ENCODE measurements around the gene PRRC2B.
A peak's percentile ranks its signal among the peaks of the same experiment; 100 is the strongest.
"Not testable (repeated sequence)": the region's sequence is repeated elsewhere in the genome, so short reads cannot be mapped to it uniquely, and the experiment has no call there.

Gene PRRC2B

GRCh38 chr9:131367450-131367849, 26.4 kb upstream of the PRRC2B start:
- intact Hi-C loops (cut with micrococcal nuclease), result no loop called here
- Mint-ChIP-seq H3K27ac (no peak overlapping the region), H3K27me3 (no peaks in the 10 kb centered on the region), H3K4me3 (no peak overlapping the region), H3K9me3 (no peaks in the 10 kb centered on the region), H3K36me3 (ENCODE audit: low read depth) (peaks cover 4% of the 10 kb centered on the region), H3K4me1 (ENCODE audit: low read depth) (peaks cover 5% of the 10 kb centered on the region)

DNA sequence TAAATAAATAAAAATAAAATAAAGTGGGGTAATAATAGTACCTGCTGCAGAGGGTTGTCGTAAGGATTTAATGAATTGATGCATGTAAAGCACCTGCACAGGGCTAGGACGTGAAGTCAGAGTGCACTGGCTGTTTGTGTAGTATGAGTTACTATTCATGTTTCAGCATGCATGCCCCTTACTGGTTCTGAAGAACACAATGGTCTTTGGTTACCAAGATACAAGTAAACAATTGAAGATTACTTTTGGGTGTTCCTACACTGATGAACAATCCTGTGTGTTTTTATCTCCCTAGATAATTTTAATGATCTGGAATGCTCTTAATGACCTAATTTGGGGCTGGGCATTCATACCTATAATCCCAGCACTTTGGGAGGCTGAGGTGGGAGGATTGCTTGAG, 23.2 kb upstream of the PRRC2B start:
- Mint-ChIP-seq H3K36me3 (ENCODE audit: low read depth) (peaks cover 17% of the 10 kb centered on the region), H3K4me1 (ENCODE audit: low read depth) (peaks cover 12% of the 10 kb centered on the region), H3K27ac (no peak overlapping the region), H3K27me3 (no peaks in the 10 kb centered on the region), H3K4me3 (no peak overlapping the region), H3K9me3 (no peaks in the 10 kb centered on the region)
- intact Hi-C loops (cut with micrococcal nuclease), result no loop called here

DNA sequence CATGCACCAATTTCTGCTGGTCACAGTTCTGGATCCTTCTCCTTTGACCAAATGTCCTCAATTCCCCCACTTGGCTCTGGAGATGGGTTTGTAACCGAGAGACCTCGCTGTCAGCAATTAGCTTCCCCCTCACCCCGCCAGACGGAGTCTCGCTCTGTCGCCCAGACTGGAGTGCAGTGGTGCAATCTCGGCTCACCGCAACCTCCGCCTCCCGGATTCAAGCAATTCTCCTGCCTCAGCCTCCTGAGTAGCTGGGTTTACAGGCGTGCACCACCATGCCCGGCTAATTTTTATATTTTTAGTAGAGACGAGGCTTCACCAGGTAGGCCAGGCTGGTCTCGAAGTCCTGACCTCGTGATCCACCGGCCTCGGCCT, 21.3 kb upstream of the PRRC2B start:
- intact Hi-C loops (cut with micrococcal nuclease); H3K27me3 Mint-ChIP-seq; H3K9me3 Mint-ChIP-seq: not testable (repeated sequence)
- Mint-ChIP-seq H3K4me3 (peak overlapping the region; percentile 94), H3K27ac (peak overlapping the region; percentile 98), H3K36me3 (ENCODE audit: low read depth) (peaks cover 17% of the 10 kb centered on the region), H3K4me1 (ENCODE audit: low read depth) (peaks cover 12% of the 10 kb centered on the region)

DNA sequence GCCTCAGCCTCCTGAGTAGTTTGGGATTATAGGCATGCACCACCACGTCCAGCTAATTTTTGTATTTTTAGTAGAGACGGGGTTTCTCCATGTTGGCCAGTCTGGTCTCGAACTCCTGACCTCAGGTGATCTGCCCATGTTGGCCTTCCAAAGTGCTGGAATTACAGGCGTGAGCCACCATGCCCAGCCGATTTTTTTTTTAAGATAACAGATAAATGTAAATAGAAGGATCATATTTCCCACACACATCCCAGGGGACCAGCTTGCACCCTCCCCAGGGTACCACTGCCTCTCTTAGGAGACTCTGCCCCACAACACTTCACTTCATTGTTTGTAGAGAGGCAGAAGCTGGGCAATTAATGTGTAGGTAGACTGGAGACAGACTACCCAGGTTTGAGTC, 19.2 kb upstream of the PRRC2B start:
- intact Hi-C loops (cut with micrococcal nuclease); H3K4me3 Mint-ChIP-seq: not testable (repeated sequence)

DNA sequence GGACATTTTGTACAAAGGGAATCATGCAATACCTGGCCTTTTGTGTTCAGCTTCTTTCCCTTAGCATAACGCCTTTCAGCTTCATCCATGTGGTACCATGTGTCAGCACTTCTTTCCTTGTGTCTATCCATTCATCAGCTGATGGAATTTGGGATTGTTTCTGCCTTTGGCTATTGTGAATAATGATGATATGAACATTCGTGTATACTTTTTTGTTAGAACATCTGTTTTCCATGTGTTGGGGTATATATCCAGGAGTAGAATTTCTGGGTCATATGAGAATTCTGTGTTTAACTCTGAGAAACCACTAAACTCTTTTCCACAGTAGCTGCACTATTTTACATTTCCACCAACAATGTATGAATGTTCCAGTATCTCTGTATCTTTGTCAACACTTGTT, 14.8 kb upstream of the PRRC2B start:
- intact Hi-C loops (cut with micrococcal nuclease), result no loop called here
- Mint-ChIP-seq H3K4me3 (no peak overlapping the region), H3K36me3 (ENCODE audit: low read depth) (no peaks in the 10 kb centered on the region), H3K27ac (no peak overlapping the region), H3K27me3 (no peaks in the 10 kb centered on the region), H3K4me1 (ENCODE audit: low read depth) (no peaks in the 10 kb centered on the region), H3K9me3 (no peaks in the 10 kb centered on the region)

More for the DNA sequence above, 19.2 kb upstream of the PRRC2B start:
- H3K36me3 Mint-ChIP-seq (ENCODE audit: low read depth), result peaks cover 17% of the 10 kb centered on the region
- H3K27ac Mint-ChIP-seq, H3K27me3 Mint-ChIP-seq, H3K9me3 Mint-ChIP-seq: not testable (repeated sequence)
- H3K4me1 Mint-ChIP-seq (ENCODE audit: low read depth), result peaks cover 12% of the 10 kb centered on the region

- Mint-ChIP-seq H3K27me3 (peaks cover 5% of the 10 kb centered on the region), H3K4me3 (no peak overlapping the region), H3K36me3 (ENCODE audit: low read depth) (no peaks in the 10 kb centered on the region), H3K4me1 (ENCODE audit: low read depth) (peaks cover 22% of the 10 kb centered on the region), H3K27ac (peak overlapping the region; percentile 3), H3K9me3 (no peaks in the 10 kb centered on the region)
- intact Hi-C loops (cut with micrococcal nuclease), result no loop called here
These were observed 10.8 kb upstream of the PRRC2B start for GRCh38 chr9:131382850-131383729.

DNA sequence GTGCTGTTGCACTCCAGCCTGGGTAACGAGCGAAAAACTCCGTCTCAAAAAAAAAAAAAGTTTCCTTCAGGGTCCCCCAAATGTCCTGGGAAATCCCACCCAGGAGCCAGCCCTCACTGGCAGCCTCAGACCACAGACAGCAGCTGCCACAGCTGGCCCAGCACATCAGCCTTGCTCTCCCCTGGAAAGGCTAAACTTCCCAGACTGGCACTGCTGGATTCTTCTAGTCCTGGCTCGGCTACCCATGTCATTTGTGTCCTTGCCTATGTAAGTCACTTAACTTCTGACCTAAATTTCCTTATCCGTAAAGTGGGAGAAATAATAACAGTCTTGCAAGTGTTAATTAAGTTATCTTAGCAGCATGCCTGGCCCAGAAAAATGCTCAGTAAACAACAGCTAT, 8.6 kb upstream of the PRRC2B start:
- H3K27ac Mint-ChIP-seq, result no peak overlapping the region
- H3K36me3 Mint-ChIP-seq (ENCODE audit: low read depth), result no peaks in the 10 kb centered on the region

DNA sequence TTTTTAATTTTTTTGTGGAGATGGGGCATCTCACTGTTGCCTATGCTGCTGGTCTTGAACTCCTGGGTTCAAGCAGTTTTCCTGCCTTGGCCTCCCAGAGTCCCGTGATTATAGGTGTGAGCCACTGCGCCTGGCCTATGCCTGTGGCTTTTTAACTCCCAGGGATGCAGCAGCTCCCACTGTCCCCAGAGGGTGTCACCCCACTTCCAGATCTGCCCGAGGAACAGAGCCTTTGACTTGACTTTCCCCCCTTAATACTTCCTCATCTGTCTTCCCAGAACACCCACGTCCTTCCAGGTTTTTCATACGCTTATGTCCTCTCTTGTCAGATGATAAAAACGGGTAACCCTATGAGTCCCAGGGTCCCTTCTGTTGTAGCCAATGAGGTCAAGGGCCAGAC, 7.6 kb upstream of the PRRC2B start:
- no peak overlapping the region for H3K4me3 Mint-ChIP-seq
- no peaks in the 10 kb centered on the region for H3K9me3 Mint-ChIP-seq
- H3K36me3 Mint-ChIP-seq (ENCODE audit: low read depth), result no peaks in the 10 kb centered on the region
- intact Hi-C loops (cut with micrococcal nuclease), result no loop called here
- peaks cover 22% of the 10 kb centered on the region for H3K4me1 Mint-ChIP-seq (ENCODE audit: low read depth)
- peaks cover 8% of the 10 kb centered on the region for H3K27me3 Mint-ChIP-seq
- peak overlapping the region; percentile 20 for H3K27ac Mint-ChIP-seq

More for the DNA sequence above, 8.6 kb upstream of the PRRC2B start:
- Mint-ChIP-seq H3K27me3 (peaks cover 8% of the 10 kb centered on the region), H3K4me1 (ENCODE audit: low read depth) (peaks cover 22% of the 10 kb centered on the region), H3K9me3 (no peaks in the 10 kb centered on the region), H3K4me3 (no peak overlapping the region)
- intact Hi-C loops (cut with micrococcal nuclease), result no loop called here

DNA sequence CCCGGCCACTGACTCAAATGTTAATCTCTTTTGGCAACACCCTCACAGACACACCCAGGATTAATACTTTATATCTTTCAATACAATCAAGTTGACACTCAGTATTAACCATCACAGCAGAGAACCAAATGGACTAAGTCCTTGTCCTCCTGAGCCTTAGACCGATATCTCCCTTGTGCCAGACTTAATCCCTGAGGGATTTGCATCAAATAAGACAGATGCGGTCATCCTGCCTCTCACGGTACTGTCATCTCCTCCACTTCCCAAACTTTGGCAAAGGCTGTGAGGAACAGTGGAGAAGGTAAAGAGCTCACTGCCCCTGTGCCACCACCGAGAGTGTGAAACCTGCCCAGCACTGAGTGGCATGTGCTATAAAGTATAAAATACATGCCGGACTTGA, 6.5 kb upstream of the PRRC2B start:
- no peak overlapping the region for H3K27ac Mint-ChIP-seq
- H3K4me3 Mint-ChIP-seq, result no peak overlapping the region
- H3K4me1 Mint-ChIP-seq (ENCODE audit: low read depth), result peaks cover 22% of the 10 kb centered on the region
- intact Hi-C loops (cut with micrococcal nuclease), result no loop called here
- H3K27me3 Mint-ChIP-seq, result peaks cover 8% of the 10 kb centered on the region
- H3K36me3 Mint-ChIP-seq (ENCODE audit: low read depth), result no peaks in the 10 kb centered on the region
- H3K9me3 Mint-ChIP-seq, result no peaks in the 10 kb centered on the region

DNA sequence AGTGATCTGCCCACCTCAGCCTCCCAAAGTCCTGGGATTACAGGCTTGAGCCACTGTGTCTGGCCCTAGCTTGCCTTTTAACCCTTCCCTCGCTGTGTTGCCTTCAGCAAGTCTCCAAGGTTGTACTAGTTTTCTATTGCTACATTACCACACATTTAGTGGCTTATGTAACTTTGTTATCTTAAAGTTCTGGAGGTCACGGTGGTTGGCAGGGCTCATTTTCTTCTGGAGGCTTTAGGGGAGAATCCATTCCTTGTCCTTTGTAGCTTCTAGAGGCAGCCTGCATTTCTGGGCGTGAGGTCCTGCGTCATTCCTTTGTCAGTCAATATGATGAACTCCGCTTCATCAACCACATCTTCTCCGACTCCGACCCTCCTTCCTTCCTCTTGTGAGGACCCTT, 2.9 kb upstream of the PRRC2B start:
- Mint-ChIP-seq H3K4me3 (no peak overlapping the region), H3K27ac (no peak overlapping the region), H3K27me3 (peaks cover 5% of the 10 kb centered on the region), H3K36me3 (ENCODE audit: low read depth) (no peaks in the 10 kb centered on the region), H3K9me3 (no peaks in the 10 kb centered on the region), H3K4me1 (ENCODE audit: low read depth) (peaks cover 32% of the 10 kb centered on the region)
- intact Hi-C loops (cut with micrococcal nuclease), result loop anchor here (5.0 to 10.0 kb wide), 2 partner anchors 39 to 54 kb away; no protein-coding TSS in a partner anchor

GRCh38 chr9:131391504-131391903, 2.4 kb upstream of the PRRC2B start:
- intact Hi-C loops (cut with micrococcal nuclease), result loop anchor here (5.0 to 10.0 kb wide), 2 partner anchors 39 to 53 kb away; no protein-coding TSS in a partner anchor
- H3K4me3 Mint-ChIP-seq, result no peak overlapping the region
- peaks cover 5% of the 10 kb centered on the region for H3K27me3 Mint-ChIP-seq
- peaks cover 32% of the 10 kb centered on the region for H3K4me1 Mint-ChIP-seq (ENCODE audit: low read depth)
- no peaks in the 10 kb centered on the region for H3K9me3 Mint-ChIP-seq
- H3K36me3 Mint-ChIP-seq (ENCODE audit: low read depth), result no peaks in the 10 kb centered on the region
- no peak overlapping the region for H3K27ac Mint-ChIP-seq

- H3K4me3 Mint-ChIP-seq, result peak overlapping the region; percentile 74
- H3K9me3 Mint-ChIP-seq, result no peaks in the 10 kb centered on the region
- H3K4me1 Mint-ChIP-seq (ENCODE audit: low read depth), result peaks cover 48% of the 10 kb centered on the region
- intact Hi-C loops (cut with micrococcal nuclease), result loop anchor here (5.0 to 10.0 kb wide), 2 partner anchors 42 to 50 kb away; no protein-coding TSS in a partner anchor
- H3K27ac Mint-ChIP-seq, result peak overlapping the region; percentile 80
- H3K27me3 Mint-ChIP-seq, result no peaks in the 10 kb centered on the region
- no peaks in the 10 kb centered on the region for H3K36me3 Mint-ChIP-seq (ENCODE audit: low read depth)
These were observed 724 bp downstream of the PRRC2B start for GRCh38 chr9:131394464-131395156.

DNA sequence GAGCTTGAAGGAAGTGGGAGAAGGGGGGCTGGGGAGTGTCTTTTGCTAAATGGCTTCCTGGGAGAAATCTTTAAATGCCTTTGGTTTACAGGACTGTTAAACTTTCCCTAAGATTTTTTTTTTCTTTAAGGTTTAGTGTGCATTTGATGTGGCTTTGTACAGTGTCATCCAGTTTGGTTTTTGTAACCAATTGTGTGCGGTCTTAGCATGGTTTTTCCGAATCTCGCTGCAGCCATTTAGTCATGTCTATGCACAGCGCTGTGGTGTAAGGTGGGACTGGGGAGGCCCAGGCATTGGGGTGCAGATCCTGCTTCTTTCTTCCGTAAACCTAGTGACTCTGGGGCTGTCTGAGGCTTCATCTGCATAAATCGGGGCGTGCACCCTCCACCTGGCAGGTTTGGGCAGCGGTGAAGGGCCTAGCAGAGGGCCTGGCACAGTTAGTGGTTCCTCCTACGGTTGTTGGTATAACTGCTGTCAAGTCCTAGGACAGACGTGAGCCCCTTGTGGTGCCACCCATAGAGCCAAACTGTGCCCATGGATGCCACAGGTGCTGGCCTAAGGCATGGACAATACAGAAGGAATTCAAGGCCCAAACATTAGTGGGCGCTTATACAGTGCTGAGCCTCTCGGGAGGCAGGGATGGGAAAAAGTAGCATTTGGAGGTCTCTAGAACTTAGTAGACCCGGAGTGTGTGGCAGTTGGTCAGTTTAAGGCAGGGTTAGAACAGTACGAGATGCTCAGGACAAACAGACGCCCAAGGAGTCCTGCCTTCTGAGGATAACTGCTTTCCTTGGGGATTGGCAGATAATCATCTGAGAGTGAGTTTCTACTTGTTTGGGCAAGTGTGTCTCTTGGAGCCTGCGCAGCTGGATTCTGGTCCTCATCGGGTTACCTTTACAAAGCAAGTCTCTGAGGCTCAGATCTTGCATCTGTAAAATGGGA, 1.5 kb downstream of the PRRC2B start:
- H3K4me1 Mint-ChIP-seq (ENCODE audit: low read depth), result peaks cover 56% of the 10 kb centered on the region
- no peaks in the 10 kb centered on the region for H3K36me3 Mint-ChIP-seq (ENCODE audit: low read depth)
- H3K27me3 Mint-ChIP-seq, result no peaks in the 10 kb centered on the region
- peak overlapping the region; percentile 80 for H3K27ac Mint-ChIP-seq
- peak overlapping the region; percentile 74 for H3K4me3 Mint-ChIP-seq
- intact Hi-C loops (cut with micrococcal nuclease), result loop anchor here (10.0 kb wide), 1 partner anchor 49 kb away; no protein-coding TSS in a partner anchor
- H3K9me3 Mint-ChIP-seq, result no peaks in the 10 kb centered on the region

Measured in dendritic cell treated with granulocyte-macrophage colony-stimulating factor and Interleukin-4, amounts not matched to agents 40 ng/mL and 50 ng/mL, for 4 days (primary cell).